ENCODE measurements around the gene CACNA2D2.

DNA sequence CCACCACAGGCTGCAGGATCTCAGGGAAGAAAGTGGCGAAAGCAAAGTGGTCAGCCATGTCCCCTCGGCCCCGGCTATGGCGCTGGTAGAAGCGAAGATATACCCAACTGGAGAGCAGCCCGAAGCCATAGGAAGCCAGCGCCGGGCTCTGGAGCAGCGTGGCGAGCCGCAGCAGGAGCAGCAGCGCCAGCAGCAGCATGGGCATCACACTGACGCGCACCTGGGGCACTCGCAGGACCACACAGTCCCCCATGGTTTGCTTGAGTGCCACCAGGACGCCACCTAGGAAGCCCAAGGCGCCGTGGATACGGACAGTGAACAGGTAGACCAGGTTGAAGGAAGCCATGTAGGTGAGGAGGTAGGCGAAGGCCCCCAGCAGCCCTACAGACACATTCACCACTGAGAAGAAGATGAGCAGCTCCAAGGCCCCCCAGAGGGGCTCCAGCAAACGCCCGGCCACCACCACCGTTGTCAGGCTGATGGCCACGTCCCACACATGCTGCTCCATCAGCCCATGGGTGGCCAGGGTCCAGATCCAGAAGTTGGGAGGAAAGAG, 145.0 kb downstream of the CACNA2D2 start:
- TF ChIP-seq, protein P1, sequence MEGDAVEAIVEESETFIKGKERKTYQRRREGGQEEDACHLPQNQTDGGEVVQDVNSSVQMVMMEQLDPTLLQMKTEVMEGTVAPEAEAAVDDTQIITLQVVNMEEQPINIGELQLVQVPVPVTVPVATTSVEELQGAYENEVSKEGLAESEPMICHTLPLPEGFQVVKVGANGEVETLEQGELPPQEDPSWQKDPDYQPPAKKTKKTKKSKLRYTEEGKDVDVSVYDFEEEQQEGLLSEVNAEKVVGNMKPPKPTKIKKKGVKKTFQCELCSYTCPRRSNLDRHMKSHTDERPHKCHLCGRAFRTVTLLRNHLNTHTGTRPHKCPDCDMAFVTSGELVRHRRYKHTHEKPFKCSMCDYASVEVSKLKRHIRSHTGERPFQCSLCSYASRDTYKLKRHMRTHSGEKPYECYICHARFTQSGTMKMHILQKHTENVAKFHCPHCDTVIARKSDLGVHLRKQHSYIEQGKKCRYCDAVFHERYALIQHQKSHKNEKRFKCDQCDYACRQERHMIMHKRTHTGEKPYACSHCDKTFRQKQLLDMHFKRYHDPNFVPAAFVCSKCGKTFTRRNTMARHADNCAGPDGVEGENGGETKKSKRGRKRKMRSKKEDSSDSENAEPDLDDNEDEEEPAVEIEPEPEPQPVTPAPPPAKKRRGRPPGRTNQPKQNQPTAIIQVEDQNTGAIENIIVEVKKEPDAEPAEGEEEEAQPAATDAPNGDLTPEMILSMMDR (IDR thresholded peaks at IDR 0.05): no peak
- TF ChIP-seq JUND (IDR thresholded peaks at IDR 0.05) (no peak), YY1 (IDR thresholded peaks at IDR 0.05; ENCODE audit: low read depth) (no peak), EZH2phosphoT487 (IDR thresholded peaks at IDR 0.05; ENCODE audit: borderline replicate concordance, low read depth) (no peak), POLR2AphosphoS5 (IDR thresholded peaks at IDR 0.05; ENCODE audit: low read depth, low read length) (no peak), USF1 (IDR thresholded peaks at IDR 0.05; ENCODE audit: borderline replicate concordance, low read depth) (no peak), PBX3 (IDR thresholded peaks at IDR 0.05) (no peak), EP300 (IDR thresholded peaks at IDR 0.05; ENCODE audit: borderline replicate concordance in 1 of 2, low read depth in 1 of 2, low read length in 1 of 2) (no peak), MXI1 (IDR thresholded peaks at IDR 0.05; ENCODE audit: low read depth, low read length) (no peak), SIN3A (IDR thresholded peaks at IDR 0.05; ENCODE audit: borderline replicate concordance, low read depth, low read length) (no peak), RAD21 (IDR thresholded peaks at IDR 0.05; ENCODE audit: low read length) (no peak)
- TF ChIP-seq, protein P2, sequence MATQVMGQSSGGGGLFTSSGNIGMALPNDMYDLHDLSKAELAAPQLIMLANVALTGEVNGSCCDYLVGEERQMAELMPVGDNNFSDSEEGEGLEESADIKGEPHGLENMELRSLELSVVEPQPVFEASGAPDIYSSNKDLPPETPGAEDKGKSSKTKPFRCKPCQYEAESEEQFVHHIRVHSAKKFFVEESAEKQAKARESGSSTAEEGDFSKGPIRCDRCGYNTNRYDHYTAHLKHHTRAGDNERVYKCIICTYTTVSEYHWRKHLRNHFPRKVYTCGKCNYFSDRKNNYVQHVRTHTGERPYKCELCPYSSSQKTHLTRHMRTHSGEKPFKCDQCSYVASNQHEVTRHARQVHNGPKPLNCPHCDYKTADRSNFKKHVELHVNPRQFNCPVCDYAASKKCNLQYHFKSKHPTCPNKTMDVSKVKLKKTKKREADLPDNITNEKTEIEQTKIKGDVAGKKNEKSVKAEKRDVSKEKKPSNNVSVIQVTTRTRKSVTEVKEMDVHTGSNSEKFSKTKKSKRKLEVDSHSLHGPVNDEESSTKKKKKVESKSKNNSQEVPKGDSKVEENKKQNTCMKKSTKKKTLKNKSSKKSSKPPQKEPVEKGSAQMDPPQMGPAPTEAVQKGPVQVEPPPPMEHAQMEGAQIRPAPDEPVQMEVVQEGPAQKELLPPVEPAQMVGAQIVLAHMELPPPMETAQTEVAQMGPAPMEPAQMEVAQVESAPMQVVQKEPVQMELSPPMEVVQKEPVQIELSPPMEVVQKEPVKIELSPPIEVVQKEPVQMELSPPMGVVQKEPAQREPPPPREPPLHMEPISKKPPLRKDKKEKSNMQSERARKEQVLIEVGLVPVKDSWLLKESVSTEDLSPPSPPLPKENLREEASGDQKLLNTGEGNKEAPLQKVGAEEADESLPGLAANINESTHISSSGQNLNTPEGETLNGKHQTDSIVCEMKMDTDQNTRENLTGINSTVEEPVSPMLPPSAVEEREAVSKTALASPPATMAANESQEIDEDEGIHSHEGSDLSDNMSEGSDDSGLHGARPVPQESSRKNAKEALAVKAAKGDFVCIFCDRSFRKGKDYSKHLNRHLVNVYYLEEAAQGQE (IDR thresholded peaks at IDR 0.05; ENCODE audit: low read depth, low read length): no peak

Measured in SK-N-SH (cell line).